ENCODE results near the gene SLC25A40.
A peak's percentile ranks its signal among the peaks of the same experiment; 100 is the strongest.
"Not testable (repeated sequence)": the region's sequence is repeated elsewhere in the genome, so short reads cannot be mapped to it uniquely, and the experiment has no call there.

SLC25A40 gene

GRCh38 chr7:87876040-87876868, at the start of gene SLC25A40, which contains the start of gene DBF4:
Gene SLC25A40 (minus strand): TSS chr7:87876360. CDS start chr7:87858727, 17,633 bp downstream.
Gene DBF4 (plus strand): TSS chr7:87876493. CDS start chr7:87876733, 240 bp downstream.
- peak; percentile 96 for DNase-seq (ENCODE audit: low read depth in 2 of 2)

GRCh38 chr7:87922759-87923395, 46.7 kb upstream of the SLC25A40 start:
- DNase-seq (ENCODE audit: low read depth in 2 of 2): not testable (repeated sequence)

GRCh38 chr7:87920578-87920977, 44.4 kb upstream of the SLC25A40 start:
- DNase-seq (ENCODE audit: low read depth in 2 of 2): no peak

GRCh38 chr7:87919875-87920274, 43.7 kb upstream of the SLC25A40 start:
- DNase-seq (ENCODE audit: low read depth in 2 of 2): no peak

- DNase-seq (ENCODE audit: low read depth in 2 of 2): no peak
These were observed 42.6 kb upstream of the SLC25A40 start for GRCh38 chr7:87918740-87919139.

GRCh38 chr7:87912121-87912520, 36.0 kb upstream of the SLC25A40 start:
- no peak for DNase-seq (ENCODE audit: low read depth in 2 of 2)

GRCh38 chr7:87908814-87909213, 32.7 kb upstream of the SLC25A40 start:
- DNase-seq (ENCODE audit: low read depth in 2 of 2): not testable (repeated sequence)

GRCh38 chr7:87907136-87907906, 31.2 kb upstream of the SLC25A40 start:
- not testable (repeated sequence) for DNase-seq (ENCODE audit: low read depth in 2 of 2)

- no peak for DNase-seq (ENCODE audit: low read depth in 2 of 2)
These were observed 23.1 kb upstream of the SLC25A40 start for GRCh38 chr7:87899255-87899654.

GRCh38 chr7:87895363-87895762, 19.2 kb upstream of the SLC25A40 start:
- DNase-seq (ENCODE audit: low read depth in 2 of 2): no peak

- no peak for DNase-seq (ENCODE audit: low read depth in 2 of 2)
These were observed 10.7 kb upstream of the SLC25A40 start for GRCh38 chr7:87886875-87887274.

GRCh38 chr7:87885018-87885417, 8.9 kb upstream of the SLC25A40 start:
- DNase-seq (ENCODE audit: low read depth in 2 of 2): no peak

GRCh38 chr7:87882151-87882937, 6.2 kb upstream of the SLC25A40 start:
- DNase-seq (ENCODE audit: low read depth in 2 of 2): no peak

- no peak for DNase-seq (ENCODE audit: low read depth in 2 of 2)
These were observed 2.1 kb upstream of the SLC25A40 start for GRCh38 chr7:87878208-87878735.

- no peak for DNase-seq (ENCODE audit: low read depth in 2 of 2)
These were observed 1.3 kb upstream of the SLC25A40 start for GRCh38 chr7:87877366-87878040.

- peak; percentile 31 to 40 for DNase-seq (ENCODE audit: low read depth in 2 of 2)
These were observed 692 bp upstream of the SLC25A40 start for GRCh38 chr7:87876869-87877234.

- DNase-seq (ENCODE audit: low read depth in 2 of 2): peak in 1 of 2 donors; percentile 17
These were observed 765 bp downstream of the SLC25A40 start for GRCh38 chr7:87875151-87876039.

GRCh38 chr7:87874066-87874465, 2.1 kb downstream of the SLC25A40 start:
- DNase-seq (ENCODE audit: low read depth in 2 of 2): no peak

GRCh38 chr7:87873328-87873727, 2.8 kb downstream of the SLC25A40 start:
- DNase-seq (ENCODE audit: low read depth in 2 of 2): not testable (repeated sequence)

GRCh38 chr7:87872346-87872745, 3.8 kb downstream of the SLC25A40 start:
- DNase-seq (ENCODE audit: low read depth in 2 of 2): no peak
